ENCODE results near the gene TRIM50. TPM values are rescaled to one million over a fixed set of nuclear protein-coding genes. Genes with fewer than 3 reads are reported as not detected.

TRIM50 gene
- total RNA-seq, 1 experiment from 2014 or later, result not detected

DNA sequence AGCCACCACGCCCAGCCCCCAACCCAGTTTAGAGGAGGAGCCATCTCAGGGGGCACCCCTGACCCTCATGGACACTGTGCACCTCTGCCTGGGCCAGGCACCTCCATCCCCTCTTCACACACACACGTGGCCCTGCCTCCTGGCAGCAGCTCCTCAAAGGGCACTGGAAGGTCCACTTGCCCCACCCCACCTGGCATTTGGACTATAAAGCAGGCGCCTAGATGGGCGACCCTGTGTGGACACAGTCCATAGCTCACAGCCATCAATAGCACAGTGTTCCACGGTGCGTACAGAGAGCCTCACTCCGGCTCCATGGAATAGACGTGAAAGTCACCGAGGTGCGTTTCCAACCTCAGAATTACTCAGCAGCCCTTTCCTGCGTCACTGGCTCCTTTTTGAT lies 41.1 kb upstream of the TRIM50 start:
- ChIA-PET CTCF (interaction anchor here (0.7 kb wide), 1 partner anchor 738 kb away, joined by 3 read pairs; no protein-coding TSS in a partner anchor), POLR2A (no interaction called here)
- no peak for DNase-seq (ENCODE audit: unreplicated experiment)
- no peak overlapping the region for H3K27ac Mint-ChIP-seq (ENCODE audit: low read depth, unreplicated experiment)
- TF ChIP-seq, protein P1, sequence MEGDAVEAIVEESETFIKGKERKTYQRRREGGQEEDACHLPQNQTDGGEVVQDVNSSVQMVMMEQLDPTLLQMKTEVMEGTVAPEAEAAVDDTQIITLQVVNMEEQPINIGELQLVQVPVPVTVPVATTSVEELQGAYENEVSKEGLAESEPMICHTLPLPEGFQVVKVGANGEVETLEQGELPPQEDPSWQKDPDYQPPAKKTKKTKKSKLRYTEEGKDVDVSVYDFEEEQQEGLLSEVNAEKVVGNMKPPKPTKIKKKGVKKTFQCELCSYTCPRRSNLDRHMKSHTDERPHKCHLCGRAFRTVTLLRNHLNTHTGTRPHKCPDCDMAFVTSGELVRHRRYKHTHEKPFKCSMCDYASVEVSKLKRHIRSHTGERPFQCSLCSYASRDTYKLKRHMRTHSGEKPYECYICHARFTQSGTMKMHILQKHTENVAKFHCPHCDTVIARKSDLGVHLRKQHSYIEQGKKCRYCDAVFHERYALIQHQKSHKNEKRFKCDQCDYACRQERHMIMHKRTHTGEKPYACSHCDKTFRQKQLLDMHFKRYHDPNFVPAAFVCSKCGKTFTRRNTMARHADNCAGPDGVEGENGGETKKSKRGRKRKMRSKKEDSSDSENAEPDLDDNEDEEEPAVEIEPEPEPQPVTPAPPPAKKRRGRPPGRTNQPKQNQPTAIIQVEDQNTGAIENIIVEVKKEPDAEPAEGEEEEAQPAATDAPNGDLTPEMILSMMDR (IDR thresholded peaks at IDR 0.05; ENCODE audit: unreplicated experiment), result no peak
- intact Hi-C loops (cut with micrococcal nuclease), result no loop called here
- H3K4me1 Mint-ChIP-seq (ENCODE audit: insufficient read depth, unreplicated experiment), result no peaks in the 10 kb centered on the region
- H3K27me3 Mint-ChIP-seq (ENCODE audit: insufficient read depth, unreplicated experiment), result no peaks in the 10 kb centered on the region
- no peak overlapping the region for H3K4me3 Mint-ChIP-seq (ENCODE audit: unreplicated experiment)
- no TSS peak for BruUV-seq (replicated peaks)
- H3K36me3 Mint-ChIP-seq (ENCODE audit: insufficient read depth, unreplicated experiment), result no peaks in the 10 kb centered on the region
- H3K9me3 Mint-ChIP-seq (ENCODE audit: unreplicated experiment), result no peaks in the 10 kb centered on the region

DNA sequence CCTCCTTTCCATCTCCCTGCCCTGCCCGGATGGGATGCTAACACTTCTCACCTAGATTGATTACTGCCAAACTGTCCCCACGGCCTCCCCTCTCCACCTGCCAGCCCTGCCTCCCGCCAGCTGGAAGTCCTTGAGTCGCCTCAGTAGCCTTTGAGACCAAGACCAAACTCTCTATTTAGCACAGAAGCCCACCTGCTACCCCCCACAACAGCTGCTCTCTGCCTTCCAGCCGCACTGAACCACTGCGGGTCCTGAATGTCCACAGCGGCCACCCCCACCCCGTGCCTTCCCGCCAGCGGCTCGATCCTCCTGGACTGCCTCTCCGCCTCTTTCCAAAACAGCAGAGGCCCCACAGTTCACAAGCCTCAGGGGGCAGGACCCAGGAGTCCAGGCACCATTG lies 39.1 kb upstream of the TRIM50 start:
- intact Hi-C loops (cut with micrococcal nuclease), result no loop called here
- no TSS peak for BruUV-seq (replicated peaks)
- no peaks in the 10 kb centered on the region for H3K36me3 Mint-ChIP-seq (ENCODE audit: insufficient read depth, unreplicated experiment)
- H3K27me3 Mint-ChIP-seq (ENCODE audit: insufficient read depth, unreplicated experiment), result peaks cover 11% of the 10 kb centered on the region
- DNase-seq (ENCODE audit: unreplicated experiment), result no peak
- CTCF ChIA-PET, result no interaction called here
- H3K4me1 Mint-ChIP-seq (ENCODE audit: insufficient read depth, unreplicated experiment), result no peaks in the 10 kb centered on the region
- no peak overlapping the region for H3K4me3 Mint-ChIP-seq (ENCODE audit: unreplicated experiment)
- POLR2A ChIA-PET, result no interaction called here
- no peaks in the 10 kb centered on the region for H3K9me3 Mint-ChIP-seq (ENCODE audit: unreplicated experiment)
- TF ChIP-seq, protein P1 (IDR thresholded peaks at IDR 0.05; ENCODE audit: unreplicated experiment), result no peak
- H3K27ac Mint-ChIP-seq (ENCODE audit: low read depth, unreplicated experiment), result no peak overlapping the region

DNA sequence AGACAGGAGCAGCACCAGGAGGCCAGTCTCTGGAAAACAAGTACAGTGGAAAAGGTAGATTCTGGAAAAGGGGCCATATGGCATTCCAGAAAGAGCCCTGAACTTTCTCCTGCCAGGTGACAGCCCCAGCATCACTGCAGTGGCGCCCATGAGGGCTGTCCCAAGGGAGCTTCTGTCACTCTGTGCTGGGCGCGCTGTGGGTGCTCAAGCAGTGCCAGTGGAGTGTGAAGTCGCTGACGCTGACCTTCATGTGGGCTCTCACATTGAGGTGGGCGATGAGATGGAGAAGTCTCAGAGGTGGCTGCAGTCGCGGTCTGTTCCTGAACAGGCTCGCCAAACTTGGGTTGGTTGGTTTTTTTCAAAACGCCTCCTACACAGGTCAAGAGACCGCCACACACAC lies 38.2 kb upstream of the TRIM50 start:
- intact Hi-C loops (cut with micrococcal nuclease), result no loop called here
- ChIA-PET POLR2A (no interaction called here), CTCF (interaction anchor here (1.0 kb wide), 1 partner anchor 85 kb away, joined by 4 read pairs; no protein-coding TSS in a partner anchor)
- Mint-ChIP-seq H3K4me1 (ENCODE audit: insufficient read depth, unreplicated experiment) (no peaks in the 10 kb centered on the region), H3K9me3 (ENCODE audit: unreplicated experiment) (no peaks in the 10 kb centered on the region), H3K4me3 (ENCODE audit: unreplicated experiment) (no peak overlapping the region), H3K36me3 (ENCODE audit: insufficient read depth, unreplicated experiment) (no peaks in the 10 kb centered on the region), H3K27me3 (ENCODE audit: insufficient read depth, unreplicated experiment) (peaks cover 11% of the 10 kb centered on the region), H3K27ac (ENCODE audit: low read depth, unreplicated experiment) (no peak overlapping the region)
- DNase-seq (ENCODE audit: unreplicated experiment), result no peak
- TF ChIP-seq, protein P1 (IDR thresholded peaks at IDR 0.05; ENCODE audit: unreplicated experiment), result no peak
- BruUV-seq (replicated peaks), result no TSS peak

DNA sequence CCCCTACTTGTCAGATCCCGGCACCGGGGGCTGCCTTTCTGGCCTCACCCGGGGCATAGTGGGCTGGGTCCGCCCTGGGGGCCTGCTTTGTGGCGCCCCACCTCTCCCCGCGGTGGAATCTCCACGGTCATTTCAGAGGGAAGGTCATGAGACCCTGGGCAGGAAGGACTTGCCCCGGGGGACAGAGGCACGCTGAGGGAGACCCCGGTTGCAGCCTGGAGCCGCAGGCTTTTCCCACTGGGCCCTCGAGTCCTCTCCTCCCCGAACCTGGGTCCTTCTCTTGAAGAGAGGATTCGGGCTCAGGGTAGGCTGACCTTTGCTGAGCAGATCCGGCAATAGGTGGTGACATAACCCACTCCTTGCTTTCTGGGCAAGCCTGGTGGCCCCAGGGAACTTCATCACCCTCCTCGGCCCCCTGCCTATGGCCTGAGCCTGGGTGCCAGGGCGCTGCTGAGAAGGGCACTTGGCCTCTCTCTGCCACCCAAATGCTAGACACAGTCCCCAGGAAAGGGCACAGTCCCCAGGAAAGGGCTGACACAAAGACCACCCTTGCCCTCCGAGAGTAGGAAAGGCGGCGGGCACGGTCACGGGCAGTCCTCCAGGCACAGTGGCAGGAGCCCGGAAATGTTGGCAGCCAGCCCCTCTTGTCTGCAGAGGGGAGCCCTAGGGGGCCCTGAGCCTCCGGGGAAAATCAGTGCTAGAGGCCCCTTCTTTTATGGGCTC lies 36.3 kb upstream of the TRIM50 start:
- H3K9me3 Mint-ChIP-seq (ENCODE audit: unreplicated experiment), result no peaks in the 10 kb centered on the region
- no peaks in the 10 kb centered on the region for H3K4me1 Mint-ChIP-seq (ENCODE audit: insufficient read depth, unreplicated experiment)
- no peak overlapping the region for H3K4me3 Mint-ChIP-seq (ENCODE audit: unreplicated experiment)
- no peak overlapping the region for H3K27ac Mint-ChIP-seq (ENCODE audit: low read depth, unreplicated experiment)
- no peaks in the 10 kb centered on the region for H3K36me3 Mint-ChIP-seq (ENCODE audit: insufficient read depth, unreplicated experiment)
- POLR2A ChIA-PET, result no interaction called here
- intact Hi-C loops (cut with micrococcal nuclease), result no loop called here
- CTCF ChIA-PET, result interaction anchor here (0.6 kb wide), 1 partner anchor 537 kb away, joined by 3 read pairs; no protein-coding TSS in a partner anchor
- DNase-seq (ENCODE audit: unreplicated experiment), result no peak
- BruUV-seq (replicated peaks), result no TSS peak
- peaks cover 11% of the 10 kb centered on the region for H3K27me3 Mint-ChIP-seq (ENCODE audit: insufficient read depth, unreplicated experiment)
- TF ChIP-seq, protein P1 (IDR thresholded peaks at IDR 0.05; ENCODE audit: unreplicated experiment), result no peak
